Fibroblast of upper back skin (primary cell): ENCODE data around the gene CRIP1.

Experiments
- DNase-seq: peaks from one replicate; pipeline ENCODE4 v3.0.0-alpha.2; 2013

Gene CRIP1

GRCh38 chr14:105519946-105520698 lies 33.4 kb downstream of the CRIP1 start:
- no peak for DNase-seq

DNA sequence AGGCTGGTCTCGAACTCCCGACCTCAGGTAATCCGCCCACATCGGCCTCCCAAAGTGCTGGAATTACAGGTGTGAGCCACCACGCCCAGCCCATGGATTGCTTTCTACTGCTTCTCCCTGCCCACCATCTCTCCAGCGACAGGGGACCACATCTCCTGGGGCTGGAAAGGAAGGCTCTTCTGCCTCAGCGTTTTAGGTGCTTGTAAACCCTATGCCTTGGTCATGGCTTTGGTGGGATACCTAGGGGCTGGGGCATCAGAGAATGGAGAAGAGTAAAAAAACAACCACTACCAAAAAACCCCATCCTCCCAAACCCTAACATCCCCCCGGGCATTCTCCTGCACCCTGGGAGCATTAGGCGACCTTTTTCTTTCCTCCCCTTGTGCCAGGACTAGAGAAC lies 38.6 kb downstream of the CRIP1 start:
- DNase-seq, result no peak

GRCh38 chr14:105525861-105526775 lies 39.4 kb downstream of the CRIP1 start, which contains the start of gene TMEM121:
Gene TMEM121 (plus strand): TSS chr14:105526583. CDS start chr14:105528835, 2,252 bp downstream.
- no peak for DNase-seq

DNA sequence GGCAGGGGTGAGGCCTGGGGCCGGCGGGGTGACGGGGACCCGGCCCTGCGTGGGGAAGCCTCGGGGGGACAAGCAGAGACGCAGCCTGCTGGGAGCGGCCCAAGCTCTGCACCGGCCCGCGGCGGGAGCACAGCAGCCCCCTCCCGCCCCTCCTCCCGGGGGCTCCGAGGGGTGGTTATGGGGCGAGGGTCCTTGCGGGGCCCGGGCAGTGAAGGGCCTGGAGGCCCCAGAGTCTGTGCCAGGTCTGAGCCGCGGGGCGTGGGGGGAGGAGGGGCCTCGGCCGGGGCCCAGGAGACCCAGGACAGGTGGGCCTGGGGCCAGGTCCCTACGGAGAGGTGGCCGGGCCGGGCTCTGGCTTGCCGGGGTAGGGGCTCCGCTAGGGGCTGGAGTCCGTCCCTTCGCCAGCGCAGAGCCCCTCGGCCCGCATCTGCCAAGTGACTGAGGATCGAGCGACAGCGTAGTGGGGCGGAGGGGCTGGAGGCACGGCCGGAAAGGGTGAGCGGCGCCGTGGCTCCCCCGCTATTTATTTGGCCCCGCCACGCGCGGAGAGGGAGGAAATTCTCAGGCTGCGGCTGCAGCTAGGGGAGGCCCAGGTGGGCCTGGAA lies 40.2 kb downstream of the CRIP1 start:
- no peak for DNase-seq

DNA sequence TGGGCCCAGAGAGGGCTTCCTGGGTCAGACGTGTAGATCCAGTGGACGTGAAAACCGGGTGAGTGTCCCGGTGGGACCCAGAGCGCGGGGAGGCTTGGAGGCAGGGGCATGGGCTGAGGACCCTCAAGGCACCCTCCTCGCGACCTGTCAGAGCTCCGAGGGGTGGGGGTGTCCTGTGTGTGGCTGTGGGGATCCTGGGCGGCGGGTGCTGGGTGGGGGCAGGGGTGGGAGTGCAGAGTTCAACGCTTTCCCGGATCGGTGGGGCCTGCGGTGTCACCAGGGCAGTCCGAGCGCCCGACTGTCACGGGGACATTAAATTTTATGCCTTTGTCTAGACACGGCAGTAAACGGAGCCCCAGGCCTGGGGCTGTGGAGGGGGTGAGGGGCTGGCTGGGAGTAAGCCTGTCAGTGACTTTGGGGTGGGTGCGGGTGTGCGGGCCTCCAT lies 40.7 kb downstream of the CRIP1 start:
- DNase-seq, result no peak

DNA sequence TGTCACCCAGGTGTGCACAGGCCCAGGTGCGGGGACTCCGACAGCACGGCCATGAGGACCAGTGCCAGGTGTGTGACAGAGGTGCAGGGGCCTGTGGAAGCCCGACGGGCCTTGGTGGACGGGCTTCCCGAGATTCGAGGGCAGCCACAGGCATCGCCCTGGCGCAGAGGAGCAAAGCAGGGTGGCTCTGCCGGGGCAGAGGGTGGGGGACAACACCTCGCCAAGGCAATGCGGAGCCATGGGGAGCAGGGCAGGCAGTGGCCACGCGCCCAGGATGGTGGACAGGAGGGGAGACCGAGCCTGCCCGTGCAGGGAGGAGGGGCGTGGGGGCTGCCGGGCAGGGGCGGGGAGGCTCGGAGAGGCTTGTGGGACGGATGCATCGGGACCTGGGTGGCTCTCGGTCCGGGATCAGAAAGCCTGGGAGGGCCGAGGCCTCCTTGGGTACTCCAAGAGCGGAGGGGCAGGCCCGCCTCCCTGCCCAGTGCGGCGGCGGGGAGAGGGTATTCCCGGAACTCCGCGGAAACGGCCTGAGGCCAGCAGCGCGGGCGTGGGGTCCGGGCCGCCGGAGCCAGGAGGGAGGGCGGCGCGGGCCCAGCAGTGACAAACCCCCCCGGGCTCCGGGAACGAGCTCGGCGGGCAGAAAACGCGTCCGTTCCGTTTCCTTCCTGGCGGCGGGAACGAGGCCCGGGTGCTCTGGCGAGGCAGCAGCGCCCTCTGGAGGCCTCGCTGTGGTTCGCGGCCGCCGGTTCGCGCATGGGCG lies 41.3 kb downstream of the CRIP1 start:
- peak; percentile 70 for DNase-seq

- DNase-seq, result no peak
Observed at GRCh38 chr14:105528586-105529318, 42.1 kb downstream of the CRIP1 start.

GRCh38 chr14:105529319-105529568 lies 42.6 kb downstream of the CRIP1 start:
- DNase-seq, result no peak

- DNase-seq, result no peak
Observed at GRCh38 chr14:105529569-105530284, 43.0 kb downstream of the CRIP1 start.

DNA sequence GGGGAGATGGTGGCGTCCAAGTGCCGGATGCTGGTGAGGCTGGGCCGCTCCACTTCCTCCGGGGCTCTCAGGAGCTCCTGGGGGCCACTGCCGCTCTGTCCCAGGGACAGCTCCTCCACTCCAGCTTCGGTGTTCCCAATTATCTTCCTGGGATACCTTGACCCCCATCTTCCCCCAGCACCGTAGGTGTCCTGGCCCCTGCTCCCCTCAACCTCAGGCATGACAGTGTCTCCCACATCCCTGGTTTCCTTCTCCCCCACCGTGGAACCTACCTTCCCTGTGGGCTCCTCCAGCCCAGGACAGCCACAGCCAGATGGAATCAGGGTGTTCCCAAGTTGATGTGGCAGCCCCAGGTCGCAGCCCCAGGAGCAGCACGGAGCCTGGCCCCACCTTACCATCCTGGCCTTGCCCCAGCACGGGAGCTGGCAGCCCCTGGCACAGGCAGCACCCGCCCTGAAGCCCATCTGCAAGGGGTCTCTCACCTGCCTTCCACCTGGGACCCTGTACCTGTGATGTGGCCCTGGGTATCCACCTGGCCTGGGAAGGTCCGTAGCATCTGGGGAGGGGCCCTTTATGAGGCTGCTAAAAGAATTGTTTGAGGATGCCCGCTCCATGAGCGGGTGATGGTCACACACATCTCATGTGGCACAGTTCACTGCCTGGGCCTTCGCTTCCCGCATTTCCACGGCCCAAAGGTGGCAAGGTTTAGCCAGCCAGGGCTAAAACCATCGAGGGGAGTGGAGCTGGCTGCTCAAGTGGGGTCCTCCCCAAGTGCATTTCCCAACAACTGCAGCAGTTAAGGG lies 43.8 kb downstream of the CRIP1 start:
- no peak for DNase-seq

GRCh38 chr14:105531088-105531893 lies 44.6 kb downstream of the CRIP1 start:
- DNase-seq, result no peak

GRCh38 chr14:105531894-105532623 lies 45.4 kb downstream of the CRIP1 start:
- no peak for DNase-seq

DNA sequence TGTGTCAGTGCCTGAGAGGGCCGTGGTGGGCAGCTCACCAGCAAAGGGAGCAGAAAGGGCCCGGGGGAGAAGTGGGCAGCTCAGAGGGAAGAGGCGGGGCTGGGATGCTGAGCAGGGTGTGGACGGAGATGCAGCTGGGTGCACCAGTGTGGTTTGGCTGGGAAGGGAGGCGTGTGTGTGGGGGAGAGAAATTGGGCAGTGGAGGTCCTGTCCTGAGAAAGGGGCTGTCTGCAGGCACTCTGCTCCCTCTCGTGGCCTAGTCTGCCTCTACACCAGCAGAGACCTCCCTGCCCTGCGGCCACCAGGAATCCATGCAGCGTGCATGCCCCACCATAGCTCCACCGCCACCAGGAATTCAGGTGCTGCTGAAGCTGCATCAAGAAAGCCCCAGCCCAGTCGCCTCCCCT lies 46.1 kb downstream of the CRIP1 start:
- DNase-seq, result no peak

DNA sequence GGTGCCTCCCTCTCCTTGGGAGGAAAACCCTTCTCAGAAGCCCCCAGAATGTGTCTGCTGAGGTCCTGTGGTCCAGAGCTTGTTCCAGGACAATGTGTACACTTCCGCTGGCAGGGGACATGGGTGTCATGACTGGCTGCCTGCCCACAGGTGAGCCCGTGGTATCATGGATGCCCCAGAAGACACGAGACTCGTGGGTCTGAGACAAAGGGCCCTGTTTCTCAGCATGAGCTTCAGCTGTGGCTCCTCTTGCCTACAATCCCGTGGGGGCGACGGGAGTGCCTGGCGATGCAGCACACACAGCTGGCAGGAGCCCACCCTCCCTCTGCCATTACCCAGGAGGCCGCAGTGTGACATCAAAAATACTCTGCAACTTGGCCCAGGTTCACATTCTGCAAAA lies 46.7 kb downstream of the CRIP1 start:
- no peak for DNase-seq

GRCh38 chr14:105533811-105534498 lies 47.3 kb downstream of the CRIP1 start:
- DNase-seq, result no peak

DNA sequence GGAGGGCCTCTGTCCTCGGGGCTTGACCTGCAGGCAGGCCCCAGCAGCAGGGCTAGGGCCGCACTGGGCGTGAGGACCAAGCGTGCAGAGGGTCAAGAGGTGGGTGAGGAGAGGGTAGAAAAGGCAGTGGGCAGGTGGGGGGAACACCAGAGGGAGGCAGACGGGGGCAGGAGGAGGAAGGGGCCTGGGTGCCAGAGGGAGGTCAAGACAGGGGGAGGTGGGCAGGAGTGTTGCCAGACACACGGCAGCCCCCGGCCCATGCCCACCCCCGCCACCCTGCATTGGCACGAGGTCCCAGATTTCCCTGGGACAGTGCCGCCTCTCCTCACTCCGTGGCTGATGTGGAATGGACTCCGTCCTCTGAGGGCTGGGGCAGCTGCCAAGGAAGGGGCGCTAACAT lies 47.9 kb downstream of the CRIP1 start:
- DNase-seq, result no peak

DNA sequence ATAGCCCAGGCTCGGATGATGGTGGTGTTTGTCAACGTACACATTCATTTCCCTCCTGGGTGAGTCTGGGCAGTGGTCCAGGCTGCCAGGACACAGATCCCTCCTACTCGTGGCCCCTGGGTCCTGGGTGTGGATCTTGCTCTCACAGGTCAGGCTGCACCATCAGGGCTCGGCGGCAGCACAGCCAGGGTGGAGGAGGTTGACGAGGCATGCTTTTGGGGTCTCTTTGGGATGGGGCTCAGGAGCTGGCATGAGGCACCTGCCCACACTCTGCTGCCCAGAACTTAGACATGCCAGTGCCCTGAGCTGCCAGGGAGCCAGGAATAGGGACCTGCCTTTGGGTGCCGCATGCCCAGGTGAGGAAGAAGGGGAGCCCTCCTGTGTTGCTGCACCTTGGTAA lies 49.4 kb downstream of the CRIP1 start:
- DNase-seq, result no peak
